T follicular helper cell (primary cell): ENCODE data around the gene GTF2E1.
"Not testable (repeated sequence)": the region's sequence is repeated elsewhere in the genome, so short reads cannot be mapped to it uniquely, and the experiment has no call there.

Experiments
- DNase-seq: peaks from one replicate; pipeline ENCODE4 v3.0.0-alpha.2; 2020; ENCODE audit warnings: low read depth
- total RNA-seq, 2 experiments: gene quantifications; one replicate each; lab custom pipeline; 2026; lab: John Stamatoyannopoulos, UW

GTF2E1 gene
- total RNA-seq: 27.7 to 30.4 reads per million in 2 experiments

GRCh38 chr3:120742198-120742848, at the start of gene GTF2E1, which contains the start of gene RABL3:
Gene GTF2E1, plus strand, starts transcription at chr3:120742744. Its CDS starts 7,809 bp downstream, at chr3:120750553.
Gene RABL3, minus strand, starts transcription at chr3:120742516. Its CDS starts 9 bp downstream, at chr3:120742507.
- DNase-seq: peak; percentile 97

- no peak for DNase-seq
Observed at GRCh38 chr3:120693439-120694171, 48.9 kb upstream of the GTF2E1 start.

GRCh38 chr3:120699333-120699732, 43.2 kb upstream of the GTF2E1 start:
- DNase-seq: no peak

- no peak for DNase-seq
Observed at GRCh38 chr3:120705884-120706582, 36.5 kb upstream of the GTF2E1 start.

- DNase-seq: no peak
Observed at GRCh38 chr3:120706950-120707349, 35.6 kb upstream of the GTF2E1 start.

GRCh38 chr3:120708408-120708807, 34.1 kb upstream of the GTF2E1 start:
- no peak for DNase-seq

- DNase-seq: no peak
Observed at GRCh38 chr3:120710369-120710768, 32.2 kb upstream of the GTF2E1 start.

GRCh38 chr3:120713262-120713661, 29.3 kb upstream of the GTF2E1 start:
- DNase-seq: no peak

GRCh38 chr3:120719167-120719834, 23.2 kb upstream of the GTF2E1 start:
- DNase-seq: peak; percentile 72

- no peak for DNase-seq
Observed at GRCh38 chr3:120726791-120727190, 15.8 kb upstream of the GTF2E1 start.

GRCh38 chr3:120730576-120731542, 11.7 kb upstream of the GTF2E1 start:
- no peak for DNase-seq

- DNase-seq: not testable (repeated sequence)
Observed at GRCh38 chr3:120738006-120738405, 4.5 kb upstream of the GTF2E1 start.

- no peak for DNase-seq
Observed at GRCh38 chr3:120741320-120741719, 1.2 kb upstream of the GTF2E1 start.

- no peak for DNase-seq
Observed at GRCh38 chr3:120741837-120742197, 727 bp upstream of the GTF2E1 start.

GRCh38 chr3:120742849-120743365, 363 bp downstream of the GTF2E1 start:
- DNase-seq: no peak

- no peak for DNase-seq
Observed at GRCh38 chr3:120743556-120744195, 1.1 kb downstream of the GTF2E1 start.

- no peak for DNase-seq
Observed at GRCh38 chr3:120745466-120745865, 2.9 kb downstream of the GTF2E1 start.

- DNase-seq: no peak
Observed at GRCh38 chr3:120749843-120750242, 7.3 kb downstream of the GTF2E1 start.

GRCh38 chr3:120752230-120752629, 9.7 kb downstream of the GTF2E1 start:
- no peak for DNase-seq

GRCh38 chr3:120752865-120753264, 10.3 kb downstream of the GTF2E1 start:
- DNase-seq: no peak
